ENCODE results near the gene FBXO42.

DNA sequence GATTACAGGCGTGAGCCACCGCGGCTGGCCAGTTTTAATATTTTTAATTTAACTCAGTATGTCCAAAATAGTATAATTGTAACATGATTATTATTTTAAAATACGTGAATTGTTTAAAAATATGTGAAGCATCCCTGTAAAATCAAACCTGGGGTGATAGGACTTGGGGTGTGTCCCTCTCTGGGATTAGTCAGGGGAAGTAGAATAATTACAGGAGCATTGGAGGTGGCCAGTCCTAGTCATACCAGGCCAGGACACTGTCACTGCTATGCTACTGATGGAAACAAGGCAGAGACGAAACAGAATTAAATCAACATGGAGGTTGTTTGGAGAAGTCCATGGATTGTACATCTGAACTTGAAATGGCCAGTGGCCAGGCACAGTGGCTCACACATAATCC lies 31.6 kb upstream of the FBXO42 start:
- TF ChIP-seq, protein P1, sequence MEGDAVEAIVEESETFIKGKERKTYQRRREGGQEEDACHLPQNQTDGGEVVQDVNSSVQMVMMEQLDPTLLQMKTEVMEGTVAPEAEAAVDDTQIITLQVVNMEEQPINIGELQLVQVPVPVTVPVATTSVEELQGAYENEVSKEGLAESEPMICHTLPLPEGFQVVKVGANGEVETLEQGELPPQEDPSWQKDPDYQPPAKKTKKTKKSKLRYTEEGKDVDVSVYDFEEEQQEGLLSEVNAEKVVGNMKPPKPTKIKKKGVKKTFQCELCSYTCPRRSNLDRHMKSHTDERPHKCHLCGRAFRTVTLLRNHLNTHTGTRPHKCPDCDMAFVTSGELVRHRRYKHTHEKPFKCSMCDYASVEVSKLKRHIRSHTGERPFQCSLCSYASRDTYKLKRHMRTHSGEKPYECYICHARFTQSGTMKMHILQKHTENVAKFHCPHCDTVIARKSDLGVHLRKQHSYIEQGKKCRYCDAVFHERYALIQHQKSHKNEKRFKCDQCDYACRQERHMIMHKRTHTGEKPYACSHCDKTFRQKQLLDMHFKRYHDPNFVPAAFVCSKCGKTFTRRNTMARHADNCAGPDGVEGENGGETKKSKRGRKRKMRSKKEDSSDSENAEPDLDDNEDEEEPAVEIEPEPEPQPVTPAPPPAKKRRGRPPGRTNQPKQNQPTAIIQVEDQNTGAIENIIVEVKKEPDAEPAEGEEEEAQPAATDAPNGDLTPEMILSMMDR (IDR thresholded peaks at IDR 0.05), result no peak
- TF ChIP-seq POLR2A (IDR thresholded peaks at IDR 0.05), result no peak
- TF ChIP-seq POLR2AphosphoS5 (IDR thresholded peaks at IDR 0.05), result no peak

All from upper lobe of left lung (tissue), 4 donors.